ENCODE data around the gene SPACDR.
"Not testable (repeated sequence)": the region's sequence is repeated elsewhere in the genome, so short reads cannot be mapped to it uniquely, and the experiment has no call there.

The SPACDR gene

GRCh38 chr7:100464210-100464660 lies at the start of gene SPACDR:
Gene SPACDR (minus strand): TSS chr7:100464260. CDS start chr7:100464025, 235 bp downstream.
- no peak for DNase-seq

- no peak for DNase-seq
Observed at GRCh38 chr7:100513212-100513810, 49.3 kb upstream of the SPACDR start.

GRCh38 chr7:100510437-100511239 lies 46.6 kb upstream of the SPACDR start:
- DNase-seq, result no peak

- DNase-seq, result no peak
Observed at GRCh38 chr7:100509231-100509630, 45.2 kb upstream of the SPACDR start.

GRCh38 chr7:100506356-100506923 lies 42.4 kb upstream of the SPACDR start:
- no peak for DNase-seq

GRCh38 chr7:100504887-100505611 lies 41.0 kb upstream of the SPACDR start:
- no peak for DNase-seq

GRCh38 chr7:100504031-100504430 lies 40.0 kb upstream of the SPACDR start:
- not testable (repeated sequence) for DNase-seq

GRCh38 chr7:100500743-100501142 lies 36.7 kb upstream of the SPACDR start:
- DNase-seq, result not testable (repeated sequence)

- no peak for DNase-seq
Observed at GRCh38 chr7:100496509-100496908, 32.4 kb upstream of the SPACDR start.

GRCh38 chr7:100493476-100494264 lies 29.6 kb upstream of the SPACDR start:
- no peak for DNase-seq

GRCh38 chr7:100492738-100493475 lies 28.8 kb upstream of the SPACDR start:
- DNase-seq, result no peak

- no peak for DNase-seq
Observed at GRCh38 chr7:100491192-100491578, 27.1 kb upstream of the SPACDR start.

- DNase-seq, result no peak
Observed at GRCh38 chr7:100490483-100491191, 26.6 kb upstream of the SPACDR start.

- no peak for DNase-seq
Observed at GRCh38 chr7:100489824-100490223, 25.8 kb upstream of the SPACDR start.

GRCh38 chr7:100489121-100489520 lies 25.1 kb upstream of the SPACDR start:
- no peak for DNase-seq

GRCh38 chr7:100488333-100489095 lies 24.5 kb upstream of the SPACDR start:
- DNase-seq, result no peak

GRCh38 chr7:100486753-100487446 lies 22.8 kb upstream of the SPACDR start:
- no peak for DNase-seq

GRCh38 chr7:100486111-100486636 lies 22.1 kb upstream of the SPACDR start:
- DNase-seq, result no peak

- DNase-seq, result no peak
Observed at GRCh38 chr7:100485471-100485876, 21.4 kb upstream of the SPACDR start.
